Measurements from ENCODE around the gene NSUN4.
"Not testable (repeated sequence)": the region's sequence is repeated elsewhere in the genome, so short reads cannot be mapped to it uniquely, and the experiment has no call there.

NSUN4 gene

DNA sequence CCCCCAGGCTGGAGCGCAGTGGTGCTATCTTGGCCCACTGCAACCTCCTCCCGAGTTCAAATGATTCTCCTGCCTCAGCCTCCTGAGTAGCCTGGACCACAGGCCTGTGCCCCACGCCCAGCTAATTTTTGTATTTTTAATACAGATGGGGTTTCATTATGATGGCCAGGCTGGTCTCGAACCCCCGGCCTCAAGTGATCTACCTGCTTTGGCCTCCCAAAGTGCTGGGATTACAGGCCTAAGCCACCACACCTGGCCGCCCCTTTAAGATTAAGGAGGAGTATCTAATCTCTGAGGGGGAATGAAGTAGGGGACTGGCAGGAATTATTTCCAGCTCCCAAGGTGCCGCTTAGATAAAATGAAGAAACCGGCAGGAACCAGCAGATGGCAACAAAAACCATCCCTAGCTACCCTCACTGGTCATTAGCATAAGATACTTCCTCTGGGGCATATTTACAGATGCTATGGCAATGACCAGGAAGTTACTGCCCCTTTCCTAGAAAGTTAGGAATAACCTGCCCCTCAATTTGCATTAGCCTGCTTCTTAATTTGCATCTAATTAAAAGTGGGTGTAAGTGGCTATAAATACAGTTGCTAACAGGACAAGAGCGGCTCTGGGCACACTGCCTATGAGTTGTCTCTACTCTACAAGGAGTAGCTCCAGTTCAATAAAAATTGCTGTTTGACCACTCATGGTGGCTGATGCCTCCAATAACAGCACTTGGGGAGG, 7.1 kb upstream of the NSUN4 start:
- FAIRE-seq (no peak), DNase-seq (ENCODE audit: insufficient read length, low spot score) (peak; percentile 34)
- TF ChIP-seq, protein P1, sequence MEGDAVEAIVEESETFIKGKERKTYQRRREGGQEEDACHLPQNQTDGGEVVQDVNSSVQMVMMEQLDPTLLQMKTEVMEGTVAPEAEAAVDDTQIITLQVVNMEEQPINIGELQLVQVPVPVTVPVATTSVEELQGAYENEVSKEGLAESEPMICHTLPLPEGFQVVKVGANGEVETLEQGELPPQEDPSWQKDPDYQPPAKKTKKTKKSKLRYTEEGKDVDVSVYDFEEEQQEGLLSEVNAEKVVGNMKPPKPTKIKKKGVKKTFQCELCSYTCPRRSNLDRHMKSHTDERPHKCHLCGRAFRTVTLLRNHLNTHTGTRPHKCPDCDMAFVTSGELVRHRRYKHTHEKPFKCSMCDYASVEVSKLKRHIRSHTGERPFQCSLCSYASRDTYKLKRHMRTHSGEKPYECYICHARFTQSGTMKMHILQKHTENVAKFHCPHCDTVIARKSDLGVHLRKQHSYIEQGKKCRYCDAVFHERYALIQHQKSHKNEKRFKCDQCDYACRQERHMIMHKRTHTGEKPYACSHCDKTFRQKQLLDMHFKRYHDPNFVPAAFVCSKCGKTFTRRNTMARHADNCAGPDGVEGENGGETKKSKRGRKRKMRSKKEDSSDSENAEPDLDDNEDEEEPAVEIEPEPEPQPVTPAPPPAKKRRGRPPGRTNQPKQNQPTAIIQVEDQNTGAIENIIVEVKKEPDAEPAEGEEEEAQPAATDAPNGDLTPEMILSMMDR (IDR thresholded peaks at IDR 0.05; ENCODE audit: insufficient read depth, missing control alignments) = peak; percentile 58

DNA sequence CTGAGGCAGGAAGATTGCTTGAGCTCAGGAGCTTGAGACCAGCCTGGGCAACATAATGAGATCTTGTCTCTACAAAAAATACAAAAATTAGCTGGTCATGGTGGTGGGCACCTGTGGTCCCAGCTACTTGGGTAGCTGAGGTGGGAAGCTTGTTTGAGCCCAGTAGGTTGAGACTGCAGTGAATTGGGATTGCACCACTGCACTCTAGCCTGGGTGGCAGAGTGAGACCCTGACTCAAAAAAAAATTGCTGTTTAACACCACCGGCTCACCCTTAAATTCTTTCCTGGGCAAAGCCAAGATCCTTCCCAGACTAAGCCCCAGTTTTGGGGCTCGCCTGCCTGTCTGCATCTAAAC, 6.6 kb upstream of the NSUN4 start:
- FAIRE-seq = no peak
- TF ChIP-seq, protein P1 (IDR thresholded peaks at IDR 0.05; ENCODE audit: insufficient read depth, missing control alignments) = no peak
- no peak for DNase-seq (ENCODE audit: insufficient read length, low spot score)

DNA sequence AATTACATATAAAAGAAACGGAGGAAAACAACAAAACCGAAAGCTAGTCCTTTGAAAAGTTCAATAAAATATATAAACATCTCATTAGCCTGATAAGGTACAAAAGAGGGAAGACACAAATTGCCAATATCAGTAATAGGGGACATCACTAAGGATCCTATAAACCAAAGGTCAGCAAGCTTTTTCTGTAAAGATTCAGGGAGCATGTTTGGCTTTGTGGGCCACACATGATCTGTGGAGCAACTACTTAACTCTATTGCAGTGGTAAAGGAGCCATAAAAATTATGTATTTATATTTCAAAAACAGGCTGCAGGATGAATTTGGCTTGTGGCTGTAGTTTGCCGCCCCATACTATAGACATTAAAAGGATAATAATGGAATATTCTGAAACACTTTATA, 5.5 kb upstream of the NSUN4 start:
- TF ChIP-seq, protein P1 (IDR thresholded peaks at IDR 0.05; ENCODE audit: insufficient read depth, missing control alignments) = no peak
- FAIRE-seq (no peak), DNase-seq (ENCODE audit: insufficient read length, low spot score) (no peak)

DNA sequence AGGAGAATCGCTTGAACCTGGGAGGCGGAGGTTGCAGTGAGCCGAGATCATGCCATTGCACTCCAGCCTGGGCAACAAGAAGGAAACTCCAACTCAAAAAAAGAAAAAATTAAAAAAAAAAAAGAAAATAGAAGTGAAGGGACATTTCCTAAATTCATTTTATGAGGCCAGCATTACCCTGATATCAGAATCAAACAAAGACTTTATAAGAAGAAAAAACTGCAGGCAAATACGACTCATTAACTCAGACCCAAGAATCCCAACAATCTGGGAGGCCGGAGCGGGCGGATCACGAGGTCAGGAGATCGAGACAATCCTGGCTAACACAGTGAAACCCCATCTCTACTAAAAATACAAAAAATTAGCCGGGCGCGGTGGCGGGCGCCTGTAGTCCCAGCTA, 3.2 kb upstream of the NSUN4 start:
- not testable (repeated sequence) for FAIRE-seq; DNase-seq (ENCODE audit: insufficient read length, low spot score)

DNA sequence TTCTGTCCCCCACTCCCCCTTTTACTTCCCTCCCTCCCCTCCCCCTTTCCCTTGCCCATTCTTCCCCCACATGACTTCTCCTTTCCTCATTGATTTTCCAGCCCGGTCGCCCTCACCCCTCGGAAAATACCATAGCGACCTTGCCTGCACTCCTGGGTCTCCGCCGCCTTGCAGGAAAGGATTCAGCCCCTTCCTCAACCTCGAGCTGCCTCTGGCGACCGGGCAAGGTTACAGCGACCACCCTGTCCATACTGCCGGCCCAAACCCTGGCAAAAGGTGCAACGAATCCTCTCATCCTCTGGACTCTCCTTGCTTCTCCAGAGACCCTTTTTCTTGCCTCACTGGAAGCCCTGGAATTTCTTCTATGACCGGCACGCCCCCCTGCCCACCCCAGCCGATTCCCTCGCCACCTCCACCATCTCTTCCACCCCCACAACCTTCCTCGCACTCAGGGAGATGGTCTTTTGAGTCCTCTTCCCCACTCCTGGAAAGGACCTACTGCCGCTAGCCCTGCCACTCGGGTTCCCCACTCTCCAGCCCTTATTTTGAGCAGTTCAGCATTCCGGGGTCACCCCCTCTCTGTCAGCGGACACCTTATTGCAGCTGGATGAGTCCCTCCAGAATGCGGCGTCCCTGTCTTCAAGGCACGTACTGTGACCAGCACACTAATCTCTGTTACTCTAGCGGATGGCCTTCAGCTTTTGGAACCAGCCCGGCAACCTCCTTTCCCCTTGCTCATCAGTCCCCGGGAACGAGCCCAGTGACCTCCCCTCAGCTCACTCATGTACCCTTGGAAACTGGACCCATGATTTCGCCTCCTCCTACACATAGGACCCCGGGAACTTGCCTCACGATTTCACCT, 846 bp downstream of the NSUN4 start:
- no peak for DNase-seq (ENCODE audit: insufficient read length, low spot score)
- TF ChIP-seq, protein P1 (IDR thresholded peaks at IDR 0.05; ENCODE audit: insufficient read depth, missing control alignments) = no peak
- no peak for FAIRE-seq

DNA sequence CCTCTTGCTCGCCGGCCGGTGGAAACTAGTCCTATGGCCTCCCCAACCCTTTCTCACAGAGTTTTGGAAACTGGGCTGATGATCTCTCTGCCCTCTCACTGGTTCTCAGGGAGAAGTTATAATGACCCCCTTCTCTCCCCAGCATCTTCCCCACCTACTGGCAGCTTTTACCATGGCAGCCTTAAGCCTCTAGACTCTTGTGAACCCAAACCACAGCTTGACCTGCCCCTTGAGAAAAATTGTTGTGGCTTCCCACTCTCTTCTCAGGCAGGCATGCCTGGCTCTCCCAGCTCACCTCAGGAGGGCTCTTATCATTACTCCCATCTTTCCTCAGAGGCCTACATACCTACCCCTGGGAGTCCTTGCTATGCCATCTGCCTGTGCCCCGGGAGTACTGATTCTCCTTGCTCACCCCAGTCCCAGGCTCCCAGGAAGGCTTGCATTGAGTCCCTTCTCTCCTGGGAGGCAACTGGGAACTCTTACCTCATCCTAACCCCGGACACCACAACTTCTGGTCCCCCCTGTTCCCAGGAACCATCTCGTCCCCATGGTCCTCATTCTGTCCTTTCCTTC, 1.6 kb downstream of the NSUN4 start:
- FAIRE-seq (no peak), DNase-seq (ENCODE audit: insufficient read length, low spot score) (no peak)
- TF ChIP-seq, protein P1 (IDR thresholded peaks at IDR 0.05; ENCODE audit: insufficient read depth, missing control alignments) = no peak

DNA sequence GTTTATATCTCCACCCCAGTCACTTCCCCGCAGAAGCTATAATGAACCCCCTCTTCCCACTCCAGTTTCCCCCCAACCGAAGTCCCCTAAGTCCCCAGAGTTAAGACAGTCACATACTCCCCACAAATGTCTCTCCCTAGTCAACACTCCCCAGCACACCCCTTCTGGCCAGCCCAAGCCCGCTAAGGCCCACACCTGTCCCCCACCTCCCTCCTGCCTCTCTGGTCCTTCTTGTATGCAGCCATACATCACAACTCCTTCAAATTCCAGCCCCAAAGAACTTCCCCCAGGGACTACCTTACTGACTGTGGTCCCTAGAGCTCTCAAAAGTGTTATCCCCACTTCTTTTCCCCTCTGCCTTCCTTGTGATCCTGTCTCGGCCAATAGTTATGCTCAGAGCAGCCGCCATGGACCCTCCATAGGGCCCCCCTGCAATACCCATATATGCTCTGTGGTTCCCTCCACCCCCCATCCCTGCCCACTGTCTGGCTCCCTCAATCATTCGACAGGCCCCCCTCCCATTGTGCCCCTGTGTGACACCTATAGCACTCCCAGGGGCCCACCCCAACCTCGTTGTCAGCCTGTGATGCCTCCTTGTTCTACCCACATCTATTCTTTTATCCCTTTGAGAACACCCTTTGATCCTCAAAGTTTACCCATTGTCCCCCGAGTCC, 2.2 kb downstream of the NSUN4 start:
- FAIRE-seq (no peak), DNase-seq (ENCODE audit: insufficient read length, low spot score) (no peak)
- TF ChIP-seq, protein P1 (IDR thresholded peaks at IDR 0.05; ENCODE audit: insufficient read depth, missing control alignments) = no peak
